NCI-H2107 treated with DMSO at 0.1 percent for 48 hours (cell line): ENCODE data around the gene MIB2.

Experiments
- DNase-seq: peaks from one replicate; lab custom pipeline; 2025; ENCODE audit not compliant: unreplicated experiment; lab: John Stamatoyannopoulos, UW

The MIB2 gene

GRCh38 chr1:1598051-1598719 lies 17.1 kb upstream of the MIB2 start:
- no peak for DNase-seq

GRCh38 chr1:1598720-1599029 lies 16.6 kb upstream of the MIB2 start:
- no peak for DNase-seq

GRCh38 chr1:1599030-1599934 lies 16.0 kb upstream of the MIB2 start:
- DNase-seq = no peak

GRCh38 chr1:1599935-1600860 lies 15.1 kb upstream of the MIB2 start, which contains the start of gene FNDC10:
Gene FNDC10 (minus strand): TSS chr1:1600135. CDS start chr1:1600015, 120 bp downstream.
- no peak for DNase-seq

GRCh38 chr1:1600861-1601563 lies 14.3 kb upstream of the MIB2 start:
- no peak for DNase-seq

GRCh38 chr1:1601564-1602303 lies 13.6 kb upstream of the MIB2 start:
- no peak for DNase-seq

GRCh38 chr1:1602304-1602967 lies 12.9 kb upstream of the MIB2 start:
- no peak for DNase-seq

GRCh38 chr1:1602968-1603506 lies 12.3 kb upstream of the MIB2 start:
- DNase-seq = no peak

GRCh38 chr1:1603671-1604373 lies 11.5 kb upstream of the MIB2 start:
- no peak for DNase-seq

- no peak for DNase-seq
Observed at GRCh38 chr1:1604374-1605033, 10.8 kb upstream of the MIB2 start.

- DNase-seq = no peak
Observed at GRCh38 chr1:1605034-1605591, 10.2 kb upstream of the MIB2 start.

- no peak for DNase-seq
Observed at GRCh38 chr1:1605724-1606123, 9.6 kb upstream of the MIB2 start.

- DNase-seq = no peak
Observed at GRCh38 chr1:1606232-1606631, 9.1 kb upstream of the MIB2 start.

GRCh38 chr1:1609822-1610485 lies 5.3 kb upstream of the MIB2 start:
- DNase-seq = no peak

GRCh38 chr1:1610796-1611195 lies 4.5 kb upstream of the MIB2 start:
- DNase-seq = no peak

- no peak for DNase-seq
Observed at GRCh38 chr1:1612104-1612400, 3.2 kb upstream of the MIB2 start.

GRCh38 chr1:1613509-1614082 lies 1.7 kb upstream of the MIB2 start:
- DNase-seq = no peak
